Posterior vena cava (tissue), 2 donors: ENCODE data around the gene TTC36. TPM values are rescaled to one million over a fixed set of nuclear protein-coding genes. Genes with fewer than 3 reads are reported as not detected.

Source experiments
- DNase-seq: peaks from one replicate; pipeline ENCODE4 v3.0.0-alpha.2; 2020; ENCODE audit warnings: low spot score
- intact Hi-C, 2 donors: fragments of 100-400 bp; cut with DNase I; formaldehyde crosslinking; loops; one replicate each; pipeline versions ENCODE4 v1.14.1 to v1.14.2; 2022 to 2023
- total RNA-seq, 2 donors: library from RNA; stranded (reverse); fragmentation: NEBNext Ultra II Directional; extraction: Animal tissue kit (Norgen Biotek cat#: 25700); gene quantifications; one replicate each; pipeline ENCODE4 v1.2.1, GENCODE V29; 2021
- donor health status: DM: yes; HTN: yes; CAD: no.
- donor health status: DM: yes; HTN: yes; CAD: no.

Gene TTC36
- total RNA-seq, 2 donors from 2014 or later = 0.43 TPM; not detected in 1

DNA sequence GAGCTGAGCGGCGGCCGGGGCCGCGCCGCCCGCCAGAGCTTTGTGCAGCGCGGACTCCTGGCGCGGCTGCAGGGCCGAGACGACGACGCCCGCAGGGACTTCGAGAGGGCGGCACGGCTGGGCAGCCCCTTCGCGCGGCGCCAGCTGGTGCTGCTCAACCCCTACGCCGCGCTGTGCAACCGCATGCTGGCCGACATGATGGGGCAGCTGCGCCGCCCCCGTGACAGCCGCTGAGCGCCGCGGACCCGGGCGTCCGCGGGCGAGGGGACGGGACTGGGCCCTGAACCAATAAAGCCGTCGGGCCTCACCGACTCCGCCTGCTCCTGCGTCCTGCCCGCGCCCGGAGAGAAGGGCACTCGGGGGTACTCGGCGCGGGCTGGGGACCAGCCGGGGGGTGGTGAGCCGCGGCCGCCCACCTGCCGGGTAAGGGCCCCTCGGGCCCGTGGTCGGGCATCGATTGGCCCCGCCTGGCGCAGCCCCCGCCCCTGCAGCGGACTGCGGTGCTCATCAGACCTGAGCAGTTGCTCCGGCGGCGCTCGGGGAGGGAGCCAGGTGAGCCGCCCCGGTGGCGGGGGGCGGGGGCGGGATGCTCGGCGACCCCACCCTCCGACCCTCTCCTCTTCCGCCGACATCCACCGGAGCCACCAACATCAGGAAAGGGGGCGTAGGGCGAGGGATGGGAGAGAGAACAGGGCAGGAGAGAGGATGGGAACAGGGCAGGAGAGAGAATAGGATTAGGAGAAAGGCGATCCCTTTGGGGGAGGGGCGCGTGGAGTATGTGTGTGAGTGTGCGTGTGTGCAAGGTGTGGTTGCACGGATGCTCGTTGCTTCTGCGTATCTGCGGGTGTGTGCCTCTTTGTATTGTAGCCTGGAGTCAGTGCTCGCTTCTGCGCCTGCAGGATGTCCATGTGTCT lies 3.7 kb downstream of the TTC36 start, which contains the start of gene TMEM25:
Gene TMEM25, plus strand, starts transcription at position 510 of the 914 bp plus-strand sequence. CDS start 610 bp downstream, outside the sequence.
- peak; percentile 82 for DNase-seq

DNA sequence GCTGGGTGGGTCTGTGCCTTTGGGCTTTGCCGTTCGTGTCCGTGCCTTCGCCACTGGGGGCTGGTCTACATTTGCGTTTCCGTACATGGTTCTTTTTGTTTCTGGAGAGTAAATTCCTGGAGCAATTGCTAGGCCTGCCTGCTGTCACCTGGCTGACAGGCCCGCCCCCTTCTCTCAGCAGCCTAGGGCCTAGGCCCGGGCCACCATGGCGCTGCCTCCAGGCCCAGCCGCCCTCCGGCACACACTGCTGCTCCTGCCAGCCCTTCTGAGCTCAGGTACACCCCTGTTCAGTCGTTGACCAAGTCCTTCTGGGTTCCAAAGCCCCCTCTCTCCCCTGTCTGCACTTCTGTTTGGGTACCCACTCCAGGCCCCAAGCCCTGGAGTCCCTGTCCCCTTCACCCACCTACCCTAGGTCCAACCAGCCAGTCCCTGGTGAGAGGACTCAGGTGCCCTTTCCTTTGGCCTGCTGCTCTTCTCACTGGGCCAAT lies 4.4 kb downstream of the TTC36 start:
- intact Hi-C loops = loop anchor here in 1 of 2 donors (5.0 kb wide), 1 partner anchor 36 kb away; the partner anchor contains the start of gene IFT46
- DNase-seq = no peak

More for the DNA sequence above, 3.7 kb downstream of the TTC36 start, which contains the start of gene TMEM25:
- intact Hi-C loops = loop anchor here in 1 of 2 donors (5.0 kb wide), 1 partner anchor 36 kb away; the partner anchor contains the start of gene IFT46

DNA sequence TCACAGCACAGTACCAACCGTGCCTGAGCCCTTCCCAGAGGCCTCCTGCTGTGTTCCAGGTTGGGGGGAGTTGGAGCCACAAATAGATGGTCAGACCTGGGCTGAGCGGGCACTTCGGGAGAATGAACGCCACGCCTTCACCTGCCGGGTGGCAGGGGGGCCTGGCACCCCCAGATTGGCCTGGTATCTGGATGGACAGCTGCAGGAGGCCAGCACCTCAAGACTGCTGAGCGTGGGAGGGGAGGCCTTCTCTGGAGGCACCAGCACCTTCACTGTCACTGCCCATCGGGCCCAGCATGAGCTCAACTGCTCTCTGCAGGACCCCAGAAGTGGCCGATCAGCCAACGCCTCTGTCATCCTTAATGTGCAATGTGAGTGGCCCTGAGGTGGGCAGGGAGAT lies 4.8 kb downstream of the TTC36 start:
- intact Hi-C loops = loop anchor here in 1 of 2 donors (5.0 kb wide), 1 partner anchor 35 kb away; the partner anchor contains the start of gene IFT46
- no peak for DNase-seq

DNA sequence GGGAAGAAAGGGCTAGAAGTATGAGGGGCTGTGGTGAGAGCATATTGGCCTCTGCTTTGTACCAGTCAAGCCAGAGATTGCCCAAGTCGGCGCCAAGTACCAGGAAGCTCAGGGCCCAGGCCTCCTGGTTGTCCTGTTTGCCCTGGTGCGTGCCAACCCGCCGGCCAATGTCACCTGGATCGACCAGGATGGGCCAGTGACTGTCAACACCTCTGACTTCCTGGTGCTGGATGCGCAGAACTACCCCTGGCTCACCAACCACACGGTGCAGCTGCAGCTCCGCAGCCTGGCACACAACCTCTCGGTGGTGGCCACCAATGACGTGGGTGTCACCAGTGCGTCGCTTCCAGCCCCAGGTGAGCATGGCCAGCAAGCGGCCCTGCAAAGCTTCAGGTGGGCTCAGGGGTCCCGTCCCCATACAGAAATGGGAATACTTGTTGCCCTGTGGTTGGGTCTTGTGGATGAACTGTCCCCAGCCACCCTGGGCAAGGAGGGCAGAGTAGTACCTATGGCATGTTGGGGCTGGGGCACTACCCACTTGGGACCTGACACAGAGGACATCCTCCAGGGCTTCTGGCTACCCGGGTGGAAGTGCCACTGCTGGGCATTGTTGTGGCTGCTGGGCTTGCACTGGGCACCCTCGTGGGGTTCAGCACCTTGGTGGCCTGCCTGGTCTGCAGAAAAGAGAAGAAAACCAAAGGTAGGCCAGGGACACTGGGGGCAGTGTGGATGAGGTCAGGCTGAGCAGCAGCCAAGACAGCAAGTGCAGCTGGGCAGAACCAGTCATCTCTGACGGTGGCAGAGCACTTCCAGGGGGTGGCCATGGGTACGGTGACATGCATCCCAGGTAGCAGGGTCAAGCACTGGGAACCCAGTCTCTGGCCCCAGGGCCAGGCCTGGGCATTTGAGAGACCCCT lies 5.8 kb downstream of the TTC36 start:
- no peak for DNase-seq
- intact Hi-C loops = loop anchor here in 1 of 2 donors (5.0 kb wide), 1 partner anchor 34 kb away; the partner anchor contains the start of gene IFT46

DNA sequence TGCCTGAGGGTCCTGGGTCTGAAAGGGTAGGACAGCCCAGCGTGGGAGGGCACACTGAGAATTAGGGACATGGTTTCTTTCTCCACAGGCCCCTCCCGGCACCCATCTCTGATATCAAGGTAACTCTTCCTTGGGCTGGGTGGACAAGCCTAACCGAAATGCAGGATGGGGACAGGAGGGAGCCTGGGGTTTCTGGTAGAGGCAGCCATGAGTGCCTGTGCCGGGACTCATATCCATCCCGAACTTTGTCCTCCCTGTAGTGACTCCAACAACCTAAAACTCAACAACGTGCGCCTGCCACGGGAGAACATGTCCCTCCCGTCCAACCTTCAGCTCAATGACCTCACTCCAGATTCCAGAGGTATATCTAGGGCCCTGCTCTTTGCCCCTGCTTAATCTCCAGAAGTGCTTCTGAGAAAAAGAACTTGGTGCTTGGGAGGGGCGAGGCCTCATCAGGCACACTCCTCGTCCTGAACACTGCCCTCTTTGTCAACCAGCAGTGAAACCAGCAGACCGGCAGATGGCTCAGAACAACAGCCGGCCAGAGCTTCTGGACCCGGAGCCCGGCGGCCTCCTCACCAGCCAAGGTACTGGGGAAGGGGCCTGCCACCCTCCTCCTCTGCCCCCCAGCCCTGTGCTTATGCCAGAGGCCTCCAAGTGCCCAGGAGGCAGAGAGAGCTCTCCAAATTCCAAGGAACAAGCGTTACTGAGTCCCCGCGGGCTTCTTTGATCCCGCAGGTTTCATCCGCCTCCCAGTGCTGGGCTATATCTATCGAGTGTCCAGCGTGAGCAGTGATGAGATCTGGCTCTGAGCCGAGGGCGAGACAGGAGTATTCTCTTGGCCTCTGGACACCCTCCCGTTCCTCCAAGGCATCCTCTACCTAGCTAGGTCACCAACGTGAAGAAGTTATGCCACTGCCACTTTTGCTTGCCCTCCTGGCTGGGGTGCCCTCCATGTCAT lies 6.8 kb downstream of the TTC36 start:
- intact Hi-C loops = loop anchor here in 1 of 2 donors (5.0 kb wide), 1 partner anchor 33 kb away; the partner anchor contains the start of gene IFT46
- no peak for DNase-seq

DNA sequence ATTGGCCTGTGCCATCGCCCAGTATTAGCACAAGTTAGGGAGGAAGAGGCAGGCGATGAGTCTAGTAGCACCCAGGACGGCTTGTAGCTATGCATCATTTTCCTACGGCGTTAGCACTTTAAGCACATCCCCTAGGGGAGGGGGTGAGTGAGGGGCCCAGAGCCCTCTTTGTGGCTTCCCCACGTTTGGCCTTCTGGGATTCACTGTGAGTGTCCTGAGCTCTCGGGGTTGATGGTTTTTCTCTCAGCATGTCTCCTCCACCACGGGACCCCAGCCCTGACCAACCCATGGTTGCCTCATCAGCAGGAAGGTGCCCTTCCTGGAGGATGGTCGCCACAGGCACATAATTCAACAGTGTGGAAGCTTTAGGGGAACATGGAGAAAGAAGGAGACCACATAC lies 8.0 kb downstream of the TTC36 start:
- intact Hi-C loops = no loop called here
- DNase-seq = no peak

DNA sequence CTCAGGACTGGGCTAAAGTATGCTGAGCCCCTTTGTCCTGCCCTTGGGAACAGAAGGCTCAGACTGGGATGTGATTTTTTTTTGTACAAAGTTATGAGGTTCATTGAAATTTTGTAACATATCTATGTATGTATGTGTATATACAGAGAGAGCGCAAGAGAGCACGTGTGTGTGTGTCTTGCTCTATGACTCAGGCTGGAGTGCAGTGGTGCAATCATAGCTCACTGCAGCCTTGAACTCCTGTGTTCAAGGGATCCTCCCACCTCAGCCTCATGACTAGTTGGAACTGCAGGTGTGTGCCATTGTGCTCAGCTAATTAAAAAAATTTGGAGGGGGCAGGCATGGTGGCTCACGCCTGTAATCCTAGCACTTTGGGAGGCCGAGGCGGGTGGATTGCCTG lies 9.5 kb downstream of the TTC36 start:
- no peak for DNase-seq
- intact Hi-C loops = no loop called here

DNA sequence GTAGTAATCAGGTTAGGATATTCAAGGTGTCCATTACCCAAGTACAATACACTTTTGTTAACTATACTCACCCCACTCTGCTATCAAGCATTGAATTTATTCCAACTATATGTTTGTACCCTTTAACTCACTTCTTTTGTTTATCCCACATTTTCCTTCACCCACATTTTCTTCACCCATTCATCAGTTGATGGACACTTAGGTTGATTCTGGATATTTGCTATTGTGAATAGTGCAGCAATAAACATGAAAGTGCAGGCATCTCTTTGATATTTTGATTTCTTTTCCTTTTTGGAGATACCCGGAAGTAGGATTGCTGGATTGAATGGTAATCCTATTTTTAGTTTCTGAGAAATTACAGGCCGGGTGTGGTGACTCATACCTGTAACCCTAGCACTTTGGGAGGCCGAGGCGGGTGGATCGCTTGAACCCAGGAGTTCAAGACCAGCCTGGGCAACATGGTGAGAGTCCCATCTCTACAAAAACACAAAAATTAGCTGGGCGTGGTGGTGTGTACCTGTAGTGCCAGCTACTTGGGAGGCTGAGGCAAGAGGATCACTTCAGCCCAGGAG lies 10.2 kb downstream of the TTC36 start:
- intact Hi-C loops = no loop called here

DNA sequence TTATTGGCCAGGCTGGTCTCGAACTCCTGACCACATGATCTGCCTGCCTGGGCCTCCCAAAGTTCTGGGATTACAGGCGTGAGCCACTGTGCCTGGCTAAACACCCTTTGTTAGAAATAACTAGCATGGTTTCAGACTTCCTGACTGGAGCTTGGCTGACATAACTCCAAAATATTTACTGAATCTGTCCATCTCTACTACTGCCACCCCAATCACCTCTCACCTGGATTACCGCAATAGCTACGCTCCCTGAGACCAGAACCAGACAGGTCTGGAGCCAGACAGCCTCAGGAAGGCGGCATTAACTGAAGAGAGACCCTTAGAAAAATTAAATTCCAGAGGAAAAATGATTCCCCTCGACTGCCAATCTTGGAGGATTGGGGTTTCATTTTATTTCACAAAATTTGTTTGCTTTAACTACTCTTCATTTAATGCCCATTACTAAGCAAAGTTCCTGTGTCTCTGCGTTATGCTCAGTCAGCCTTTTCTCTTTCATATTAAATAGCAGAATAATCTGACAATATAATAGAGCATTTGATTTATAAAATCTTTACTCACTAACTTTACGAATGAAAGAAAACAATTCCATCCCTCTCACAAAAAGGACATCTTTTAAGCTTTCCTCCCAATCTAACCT lies 16.9 kb downstream of the TTC36 start:
- intact Hi-C loops = no loop called here
- DNase-seq = no peak

More for the DNA sequence above, 10.2 kb downstream of the TTC36 start:
- no peak for DNase-seq

DNA sequence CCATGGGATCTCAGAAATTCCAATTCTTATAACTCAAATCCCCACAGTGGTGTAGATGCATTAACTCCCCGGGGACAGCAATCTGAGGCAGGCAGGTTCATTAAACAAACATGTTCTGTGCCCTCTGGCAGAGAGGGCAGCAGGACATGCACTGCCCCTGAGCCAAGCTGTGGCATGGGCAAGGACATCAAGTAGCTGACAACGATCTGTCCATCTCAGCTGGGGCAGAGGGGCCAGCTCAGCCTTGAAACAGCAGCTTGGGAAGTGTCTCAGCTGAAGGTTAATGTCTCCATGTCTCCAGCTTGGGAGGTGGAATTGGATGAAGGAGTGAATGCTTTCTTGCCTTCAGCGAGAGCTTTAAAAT lies 17.4 kb downstream of the TTC36 start:
- intact Hi-C loops = no loop called here
- no peak for DNase-seq

DNA sequence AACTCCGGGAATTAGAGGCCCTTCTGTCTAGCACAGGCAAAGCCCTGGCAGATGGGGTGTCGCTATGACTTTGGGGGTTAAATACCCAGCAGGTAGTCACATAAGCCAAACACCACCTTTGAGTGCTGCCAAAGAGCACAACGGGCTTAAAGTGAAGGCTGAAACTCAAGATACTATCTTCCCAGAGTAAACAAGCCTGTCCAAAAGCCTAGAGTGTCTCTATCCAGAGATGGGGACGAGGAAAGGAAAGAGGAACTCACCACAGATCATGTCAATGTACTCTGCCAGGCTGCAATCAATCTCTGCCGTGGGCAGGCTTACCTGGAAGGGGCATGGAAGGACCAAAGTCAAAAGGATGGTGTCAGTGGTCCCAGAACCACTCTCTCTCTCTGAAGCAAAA lies 18.3 kb downstream of the TTC36 start:
- intact Hi-C loops = no loop called here

DNA sequence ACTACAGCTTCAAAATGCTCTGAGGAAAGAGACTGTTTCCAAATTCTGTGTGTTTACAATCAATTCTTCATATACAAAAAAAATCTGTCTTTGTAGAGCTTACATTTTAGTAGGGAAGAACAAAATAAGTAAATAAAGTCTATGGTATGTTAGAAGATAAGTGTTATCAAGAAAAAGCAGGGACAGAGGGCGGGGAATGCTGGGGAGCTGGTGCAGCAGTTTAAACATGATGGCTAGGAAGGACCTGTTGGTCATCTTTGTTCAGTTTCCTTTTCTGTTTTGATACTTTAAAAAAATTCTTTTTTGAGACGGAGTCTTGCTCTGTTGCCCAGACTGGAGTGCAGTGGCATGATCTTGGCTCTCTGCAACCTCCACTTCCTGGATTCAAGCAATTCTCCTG lies 19.9 kb downstream of the TTC36 start:
- no peak for DNase-seq
- intact Hi-C loops = no loop called here

More for the DNA sequence above, 18.3 kb downstream of the TTC36 start:
- DNase-seq = no peak

DNA sequence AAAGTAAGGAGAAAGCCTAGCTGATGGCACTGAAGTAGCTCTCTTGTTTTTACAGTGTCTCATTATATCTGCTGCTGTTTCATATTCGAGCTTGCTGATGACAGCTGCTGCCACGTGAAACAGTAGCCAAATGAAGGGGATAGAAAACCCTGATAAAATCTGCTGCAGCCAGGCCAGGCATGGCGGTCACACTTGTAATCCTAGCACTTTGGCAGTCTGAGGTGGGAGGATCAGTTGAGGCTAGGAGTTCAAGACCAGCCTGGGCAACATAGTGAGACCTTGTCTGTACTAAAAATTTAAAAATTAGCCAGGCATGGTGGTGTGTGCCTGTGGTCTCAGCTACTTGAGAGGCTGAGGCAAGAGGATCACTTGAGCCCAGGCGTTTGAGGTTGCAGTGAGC lies 25.1 kb downstream of the TTC36 start:
- DNase-seq = no peak
- intact Hi-C loops = no loop called here

DNA sequence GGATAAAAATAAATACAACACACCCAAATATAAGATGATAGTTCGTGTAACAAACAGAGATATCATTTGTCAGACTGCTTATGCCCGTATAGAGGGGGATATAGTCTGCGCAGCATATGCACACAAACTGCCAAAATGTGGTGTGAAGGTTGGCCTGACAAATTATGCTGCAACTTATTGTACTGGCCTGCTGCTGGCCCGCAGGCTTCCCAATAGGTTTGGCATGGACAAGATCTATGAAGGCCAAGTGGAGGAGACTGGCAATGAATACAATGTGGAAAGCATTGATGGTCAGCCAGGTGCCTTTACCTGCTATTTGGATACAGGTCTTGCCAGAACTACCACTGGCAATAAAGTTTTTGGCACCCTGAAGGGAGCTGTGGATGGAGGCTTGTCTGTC lies 33.5 kb downstream of the TTC36 start:
- intact Hi-C loops = no loop called here
- DNase-seq = no peak

DNA sequence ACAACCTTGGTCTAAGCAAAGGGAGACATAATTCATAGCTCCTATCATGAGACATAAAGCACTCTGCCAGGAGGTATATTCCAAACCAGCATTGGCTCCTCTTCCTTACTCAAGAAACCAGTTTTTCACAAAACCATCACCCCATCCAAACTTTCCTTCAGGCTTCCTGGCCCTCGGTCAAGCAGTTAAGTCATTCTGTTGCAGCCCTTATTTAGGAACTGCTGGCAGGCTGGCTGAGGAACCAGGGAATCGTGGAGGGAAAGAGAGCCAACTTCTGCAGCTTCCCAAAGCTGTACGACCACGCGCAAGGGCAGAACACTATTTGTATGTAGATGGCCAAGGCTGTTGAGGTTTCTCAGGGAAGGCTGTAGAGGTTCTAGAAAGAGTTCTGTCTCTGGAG lies 37.8 kb downstream of the TTC36 start:
- peak; percentile 84 for DNase-seq

DNA sequence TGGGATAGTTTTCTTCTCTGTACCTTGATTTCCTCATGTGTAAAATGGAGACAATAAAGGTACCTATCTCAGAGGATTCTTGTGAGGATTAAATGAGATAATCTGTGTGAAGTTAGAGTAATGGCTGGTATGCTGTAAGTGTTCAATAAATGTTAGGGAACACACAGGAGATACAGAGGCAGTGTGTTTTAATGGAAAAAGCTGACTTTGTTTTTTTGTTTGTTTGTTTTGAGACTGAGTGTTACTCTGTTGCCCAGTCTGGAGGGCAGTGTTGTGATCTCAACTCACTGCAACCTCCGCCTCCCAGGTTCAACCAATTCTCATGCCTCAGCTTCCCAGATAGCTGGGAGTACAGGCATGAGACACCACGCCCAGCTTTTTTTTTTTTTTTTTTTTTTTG lies 42.4 kb downstream of the TTC36 start:
- intact Hi-C loops = loop anchor here in 1 of 2 donors (5.0 kb wide), 1 partner anchor 37 kb away; the partner anchor contains the start of gene TMEM25
- DNase-seq = no peak

More for the DNA sequence above, 37.8 kb downstream of the TTC36 start:
- intact Hi-C loops = loop anchor here in 1 of 2 donors (5.0 kb wide), 1 partner anchor 33 kb away; the partner anchor contains the start of gene TMEM25

DNA sequence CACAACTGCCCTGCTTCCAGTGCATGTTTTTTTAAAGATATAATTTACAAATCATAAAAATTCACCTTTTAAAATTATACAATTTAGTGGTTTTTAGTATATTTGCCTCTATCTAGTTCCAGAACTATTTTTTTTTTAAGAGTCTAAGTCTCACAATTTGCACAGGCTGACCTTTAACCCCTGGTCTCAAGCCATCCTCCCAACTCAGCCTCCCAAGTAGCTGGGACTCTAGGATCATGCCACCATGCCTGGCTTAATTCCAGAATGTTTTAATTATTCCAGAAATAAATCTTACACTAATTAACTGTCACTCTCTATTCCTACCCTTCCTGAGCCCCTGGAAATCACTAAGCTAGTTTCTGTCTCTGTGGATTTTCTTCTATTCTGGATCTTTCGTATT lies 43.5 kb downstream of the TTC36 start:
- intact Hi-C loops = no loop called here
- no peak for DNase-seq
